Midbrain (tissue), 1 donor: ENCODE data around the gene SLC25A21.

Experiments used
- DNase-seq: peaks from one replicate; lab custom pipeline; 2025; lab: John Stamatoyannopoulos, UW

Gene SLC25A21

DNA sequence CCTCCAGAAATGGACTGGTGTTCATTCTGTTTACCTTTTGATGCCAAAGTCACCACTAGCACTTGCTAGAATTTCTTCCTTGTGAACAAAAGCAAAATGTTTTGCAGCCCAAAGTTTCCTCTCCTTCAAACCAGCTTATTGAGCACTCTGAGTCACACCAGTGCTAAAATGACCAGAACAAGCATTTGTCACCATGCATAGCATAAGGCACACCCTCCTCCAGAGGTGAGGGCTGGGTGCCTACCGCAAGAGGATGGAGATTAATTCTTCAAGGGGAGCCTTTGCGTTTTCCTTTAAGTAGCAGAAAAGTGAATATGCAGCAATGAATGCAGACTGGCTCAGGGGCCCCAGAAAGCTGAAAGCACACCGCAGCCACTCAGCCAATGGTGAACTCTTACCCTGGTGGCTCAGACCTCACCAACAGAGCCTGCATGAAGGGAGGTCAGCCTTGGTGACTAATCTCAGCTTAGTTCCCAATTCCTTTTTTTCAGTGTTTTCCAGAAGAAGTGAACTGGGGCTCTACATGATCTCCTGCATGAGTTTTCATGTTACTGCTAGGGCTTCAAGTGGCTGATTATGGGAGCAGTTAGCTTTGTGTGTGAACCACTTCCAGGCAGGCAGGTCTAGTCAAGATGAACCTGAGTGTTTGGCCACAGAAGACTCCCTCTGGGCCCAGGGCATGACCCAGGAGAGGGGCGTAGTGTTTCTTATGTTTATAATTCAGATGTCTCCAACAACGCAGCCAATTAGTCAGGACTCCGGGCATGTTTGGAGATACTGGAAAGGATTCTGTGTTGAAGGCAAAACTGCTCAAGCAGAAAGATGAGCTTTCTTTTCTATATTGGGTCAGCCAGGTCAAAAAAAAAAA lies 414.4 kb downstream of the SLC25A21 start:
- no peak for DNase-seq

DNA sequence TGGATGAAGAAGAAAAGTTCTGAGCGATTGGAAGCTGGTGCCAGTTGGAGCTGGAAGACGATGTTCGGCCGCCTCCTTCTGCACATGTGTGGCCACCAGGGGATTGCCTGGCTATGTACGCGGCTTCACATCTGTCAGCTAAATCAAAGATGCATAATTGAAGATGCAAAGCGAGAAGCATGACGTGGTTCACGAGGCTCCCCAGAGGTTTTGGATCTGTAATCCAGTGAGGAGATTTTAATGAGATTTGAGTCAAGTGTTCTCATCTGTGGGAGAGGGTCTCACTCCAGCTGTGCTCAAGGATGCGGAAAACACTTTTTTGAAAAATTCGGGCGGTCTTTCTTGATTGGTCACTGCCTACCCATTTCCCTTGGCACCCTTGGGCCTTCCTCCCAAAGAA lies 416.2 kb downstream of the SLC25A21 start:
- DNase-seq = no peak

DNA sequence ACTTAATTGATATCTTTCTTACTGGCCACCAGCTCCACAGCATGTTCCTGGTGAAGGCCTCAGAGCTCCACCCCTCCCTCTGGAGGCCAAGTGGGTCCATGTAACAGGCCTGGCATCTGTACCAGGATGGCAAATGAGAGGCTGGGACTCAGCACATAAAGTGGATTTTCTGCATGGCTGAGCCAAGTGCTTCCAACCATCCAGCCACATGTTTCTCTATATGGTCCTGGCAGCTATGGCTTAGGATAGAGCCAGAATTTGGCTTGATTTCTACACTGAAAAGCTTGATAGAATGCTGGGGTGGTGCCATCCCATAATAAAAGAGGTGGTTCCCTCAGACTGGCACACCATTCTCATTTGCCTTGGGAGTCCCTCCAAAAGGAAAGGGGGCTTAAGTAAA lies 416.6 kb downstream of the SLC25A21 start:
- no peak for DNase-seq

DNA sequence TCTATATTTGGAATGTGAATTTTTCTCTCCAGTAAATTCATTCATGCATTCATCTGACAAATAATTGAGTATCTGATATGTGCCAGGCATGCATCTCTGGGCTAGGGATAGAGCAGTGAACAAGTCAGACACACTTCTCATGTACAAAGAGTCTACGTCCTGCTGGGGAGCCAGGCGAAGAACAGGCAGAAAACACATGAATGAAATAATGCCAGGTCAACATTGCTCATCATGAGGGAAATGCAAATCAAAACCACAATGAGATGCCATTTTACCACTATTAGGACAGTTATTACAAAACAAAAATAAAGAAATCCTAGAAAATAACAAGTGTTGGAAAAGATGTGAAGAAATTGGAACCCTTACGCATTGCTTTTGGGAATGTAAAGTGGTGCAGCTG lies 420.5 kb downstream of the SLC25A21 start:
- DNase-seq = no peak

DNA sequence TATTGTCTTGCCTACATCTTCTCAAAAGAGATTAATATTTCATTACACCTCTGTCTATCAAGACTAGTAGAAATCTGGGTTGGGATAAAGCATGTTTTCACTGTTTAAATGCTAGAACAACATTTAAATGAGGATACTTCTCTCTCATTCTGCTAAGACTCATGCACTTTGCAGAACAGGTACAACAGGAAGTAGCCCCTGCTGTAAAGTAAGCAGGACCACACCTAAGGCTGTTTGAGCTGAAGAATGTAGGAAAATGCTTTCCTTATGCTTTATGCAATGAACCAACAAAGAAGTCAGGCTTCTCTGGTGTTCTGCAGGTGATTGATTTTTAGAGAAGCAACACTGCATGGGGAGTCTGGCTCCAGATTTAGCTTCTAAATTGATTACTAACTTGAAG lies 421.3 kb downstream of the SLC25A21 start:
- no peak for DNase-seq

DNA sequence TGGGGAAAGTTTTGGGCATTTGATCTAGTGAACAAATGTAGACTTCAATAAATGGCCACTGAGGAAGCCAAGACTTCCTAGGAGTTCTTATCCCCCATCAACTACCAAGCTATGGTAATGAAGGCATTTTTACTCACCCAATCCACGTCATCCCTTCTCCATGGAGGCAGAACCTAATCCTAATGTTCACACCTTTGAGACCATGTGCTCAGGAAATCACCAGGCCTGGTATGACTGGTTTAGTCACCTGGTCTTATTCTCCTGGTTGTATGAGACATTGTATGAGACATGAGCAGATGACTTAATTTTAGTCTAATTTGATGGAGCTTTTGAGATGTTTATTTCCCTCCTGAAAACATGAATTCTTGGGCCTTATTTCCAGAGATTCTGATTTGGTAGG lies 422.2 kb downstream of the SLC25A21 start:
- DNase-seq = no peak

DNA sequence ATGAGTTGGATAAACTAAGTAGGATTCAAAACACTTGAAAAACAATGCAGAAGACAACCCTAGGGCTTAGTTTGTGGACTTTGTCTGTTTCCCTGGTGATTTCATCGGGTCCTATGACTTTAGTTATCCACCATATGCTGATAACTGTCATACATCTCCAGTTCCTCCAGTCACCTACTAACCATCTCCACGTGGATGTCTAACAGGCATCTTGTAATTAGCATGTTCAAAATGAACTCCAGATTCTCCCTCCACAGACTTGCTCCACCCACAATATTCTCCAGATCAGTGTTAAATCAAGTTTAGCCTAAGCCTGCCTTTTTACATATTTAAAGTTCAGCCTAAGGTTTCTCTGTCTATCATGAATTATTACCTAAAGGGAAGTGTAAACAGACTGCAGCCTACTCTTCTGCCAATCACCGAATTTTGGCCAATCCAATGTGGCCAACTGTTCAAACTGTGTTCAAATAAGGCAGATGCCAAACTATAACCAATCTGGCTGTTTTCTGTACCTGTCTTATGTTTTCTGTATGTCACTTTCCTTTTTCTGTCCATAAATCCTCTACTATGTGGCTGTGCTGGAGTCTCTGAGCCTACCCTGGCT lies 423.7 kb downstream of the SLC25A21 start:
- DNase-seq = no peak

DNA sequence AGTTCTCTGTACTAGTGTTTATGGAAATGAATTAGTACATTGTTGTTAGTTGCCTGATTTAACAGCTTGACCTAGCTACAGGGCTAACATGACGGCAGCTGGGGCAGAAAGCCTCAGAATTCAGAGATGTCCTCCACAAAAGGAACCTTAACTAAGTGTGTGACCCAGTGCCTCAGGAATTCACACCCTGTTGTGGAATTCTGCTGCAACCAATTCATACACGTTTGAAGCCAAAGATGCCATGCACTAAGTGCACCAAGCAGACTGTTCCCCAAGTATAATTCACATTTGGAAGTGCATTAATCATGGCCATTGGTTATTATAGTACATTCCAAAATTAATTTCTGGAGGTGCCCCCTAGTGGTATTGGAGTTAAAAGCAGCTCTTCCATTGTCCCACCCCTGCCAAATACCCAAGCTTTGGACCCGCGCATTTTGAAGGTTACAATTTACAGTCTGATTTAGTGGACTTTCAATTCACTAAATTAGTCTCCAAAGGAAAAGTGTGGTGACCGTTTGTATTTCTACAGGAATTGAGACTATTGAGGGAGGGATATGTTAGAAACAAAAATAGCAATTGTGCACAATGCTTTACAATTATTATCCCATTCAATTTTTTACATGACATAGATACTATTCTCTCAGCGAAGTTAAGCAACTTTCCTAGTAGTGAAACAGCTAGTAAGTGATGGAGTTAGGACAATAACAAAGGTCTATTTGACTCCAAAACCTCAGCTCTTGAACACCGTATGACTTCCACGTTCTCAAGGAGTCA lies 424.8 kb downstream of the SLC25A21 start:
- no peak for DNase-seq

DNA sequence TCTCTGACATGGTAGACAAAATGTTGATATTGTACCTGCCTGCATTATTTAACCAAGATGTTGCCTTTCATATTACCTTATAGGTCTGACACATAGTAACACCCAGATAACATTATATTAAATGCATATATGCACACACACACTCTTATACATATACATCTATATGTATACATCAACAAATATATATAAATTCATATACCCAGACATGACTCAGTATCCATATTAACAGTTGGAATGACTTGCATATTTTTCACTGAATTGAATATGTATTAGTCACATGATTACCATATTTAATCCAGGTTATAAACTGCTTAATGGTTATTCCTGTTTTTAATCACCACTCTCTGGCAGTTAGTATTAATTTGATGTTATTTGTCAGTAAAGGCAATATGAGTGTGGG lies 425.5 kb downstream of the SLC25A21 start:
- DNase-seq = no peak

DNA sequence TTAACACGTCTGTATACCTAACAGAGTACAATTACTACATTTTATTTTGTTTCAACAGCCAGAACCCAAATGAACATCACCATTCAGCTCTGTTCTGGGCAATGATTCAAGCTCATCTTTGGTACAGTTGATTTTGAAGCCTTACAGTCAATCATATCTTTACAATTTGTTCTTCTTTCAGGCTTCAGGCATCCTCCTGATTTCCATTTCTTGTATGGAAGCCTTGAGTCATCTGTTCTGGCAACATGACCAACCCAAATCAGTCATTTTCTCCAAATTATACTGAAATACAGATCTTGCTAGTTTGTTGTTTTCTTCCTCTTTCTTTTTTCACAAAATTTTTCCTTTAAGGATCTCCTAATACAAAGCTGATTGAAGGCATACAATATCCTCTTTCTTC lies 430.5 kb downstream of the SLC25A21 start:
- DNase-seq = no peak

DNA sequence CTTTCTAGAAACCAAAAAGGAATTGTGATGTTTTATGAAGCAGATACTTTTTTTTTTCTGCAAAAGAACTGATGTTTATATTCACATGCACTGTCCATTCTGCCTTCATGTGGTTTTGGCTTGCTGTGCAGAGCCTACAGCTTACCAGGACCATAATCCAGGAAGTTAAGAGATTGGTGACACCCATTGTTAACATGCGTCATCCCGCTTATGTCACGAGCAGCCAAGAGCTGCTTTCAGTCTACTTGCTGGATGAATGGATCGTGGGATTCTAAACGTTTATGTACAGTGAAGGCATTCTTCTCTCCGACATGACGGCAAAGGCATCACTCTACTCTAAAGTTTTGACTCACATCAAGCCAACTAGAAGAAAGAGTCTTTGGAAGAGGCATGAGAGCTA lies 434.1 kb downstream of the SLC25A21 start:
- DNase-seq = no peak

DNA sequence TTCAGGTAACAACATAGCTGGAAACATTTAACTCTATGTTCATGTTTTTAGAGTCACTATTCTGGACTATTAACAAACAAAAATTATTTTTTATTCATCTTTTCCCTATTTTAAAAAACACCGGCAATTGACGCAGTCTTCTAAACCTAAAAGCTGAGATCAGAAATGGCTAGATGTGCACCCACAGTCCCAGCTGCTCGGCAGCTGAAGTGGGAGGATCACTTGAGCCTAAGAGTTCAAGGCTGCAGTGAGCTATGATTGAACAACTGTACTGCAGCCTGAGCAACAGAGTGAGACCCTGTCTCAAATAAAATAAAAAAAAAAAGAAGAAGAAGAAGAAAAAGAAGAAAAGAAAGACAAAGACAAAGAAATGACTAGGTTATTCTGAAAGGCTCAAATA lies 446.3 kb downstream of the SLC25A21 start:
- no peak for DNase-seq

DNA sequence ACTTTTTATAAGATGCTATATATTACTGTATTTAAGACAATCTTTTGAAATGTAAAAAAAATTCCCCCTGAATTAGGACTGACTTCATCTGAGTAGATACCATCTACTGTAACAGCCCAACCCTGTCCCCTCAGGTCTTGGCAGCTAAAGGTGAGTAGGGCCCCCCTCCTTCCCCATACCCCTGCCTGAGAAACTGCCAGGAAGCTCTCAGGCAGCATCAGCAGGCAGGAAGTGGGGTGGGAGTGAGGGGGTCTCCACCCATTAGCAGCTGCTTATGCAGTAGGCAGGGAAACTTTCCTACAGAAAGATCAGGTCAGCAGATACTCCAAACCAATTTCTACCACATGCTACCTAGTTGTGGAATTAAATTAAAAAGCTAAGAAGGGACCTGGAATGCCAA lies 448.2 kb downstream of the SLC25A21 start:
- no peak for DNase-seq

DNA sequence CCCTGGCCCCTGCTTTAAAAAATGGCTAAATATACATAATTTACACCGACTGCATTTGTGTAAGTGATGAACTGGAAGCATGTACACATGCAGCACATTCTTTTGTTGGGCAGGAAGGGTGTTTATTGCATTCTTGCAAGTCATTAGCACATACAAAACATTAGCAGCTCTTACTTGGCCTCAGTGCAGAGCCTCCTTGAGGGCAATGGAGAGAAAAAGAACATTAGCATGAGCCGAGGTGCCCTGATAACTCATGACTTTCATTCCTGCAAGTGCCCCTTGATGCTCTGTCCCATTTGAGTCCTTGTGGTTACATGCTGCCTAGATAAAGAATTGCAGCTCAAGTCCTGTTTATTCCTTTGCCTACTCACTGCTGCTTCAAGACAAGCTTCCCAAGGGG lies 448.9 kb downstream of the SLC25A21 start:
- no peak for DNase-seq

DNA sequence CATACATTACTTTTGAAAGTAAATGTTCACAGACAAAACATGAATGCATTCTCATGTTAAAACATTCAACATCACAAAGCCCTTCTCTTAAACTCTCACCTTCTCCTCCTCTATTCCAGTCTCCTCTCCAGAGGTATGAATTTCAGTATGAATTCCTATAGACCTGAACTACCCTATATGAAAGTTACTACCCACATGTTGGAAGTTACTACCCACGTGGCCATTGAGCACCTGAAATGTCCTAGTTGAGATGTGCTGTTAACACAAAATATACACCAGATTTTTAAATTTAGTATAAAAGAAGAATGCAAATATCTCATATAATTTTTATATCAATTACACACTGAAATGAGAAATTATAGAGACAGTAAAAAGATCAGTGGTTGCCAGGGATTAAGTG lies 450.5 kb downstream of the SLC25A21 start:
- DNase-seq = no peak

DNA sequence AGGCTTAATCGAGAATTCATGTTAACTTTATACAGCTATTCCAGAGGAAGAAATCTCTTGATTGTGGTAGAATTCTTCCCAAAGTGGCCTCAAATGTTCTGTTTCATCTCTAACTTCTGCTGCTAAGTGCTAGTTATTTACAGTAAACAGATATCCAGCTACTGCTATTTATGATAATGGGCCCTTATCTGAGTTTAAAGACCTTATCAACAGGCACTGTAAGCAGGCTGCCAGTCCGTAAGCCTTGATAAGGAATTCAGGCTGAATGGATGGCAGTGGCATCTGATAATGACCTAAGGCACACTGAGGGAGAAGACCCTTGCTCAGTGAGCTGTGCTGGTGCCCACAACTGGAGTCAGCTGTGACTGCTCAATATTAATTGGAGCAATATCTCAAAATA lies 451.7 kb downstream of the SLC25A21 start:
- DNase-seq = no peak

DNA sequence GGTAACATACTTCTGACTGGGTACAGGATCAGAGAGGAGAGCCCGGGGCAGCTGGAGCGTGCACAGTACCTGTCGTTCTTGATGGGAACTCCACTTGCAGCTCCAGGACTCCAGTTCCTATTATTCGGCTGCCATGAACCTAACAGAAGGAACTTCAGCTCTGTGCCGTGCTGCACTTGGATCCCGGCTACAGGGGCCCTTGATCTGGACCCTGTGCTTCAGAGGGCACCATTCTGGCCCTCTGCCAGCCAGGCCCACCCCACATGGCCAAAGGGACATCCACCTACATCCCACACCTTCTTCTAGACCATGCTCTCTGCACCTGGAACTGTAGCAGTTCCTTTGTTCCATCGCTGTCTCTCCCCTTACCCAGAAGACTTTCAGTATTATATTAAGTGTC lies 452.6 kb downstream of the SLC25A21 start:
- DNase-seq = no peak

DNA sequence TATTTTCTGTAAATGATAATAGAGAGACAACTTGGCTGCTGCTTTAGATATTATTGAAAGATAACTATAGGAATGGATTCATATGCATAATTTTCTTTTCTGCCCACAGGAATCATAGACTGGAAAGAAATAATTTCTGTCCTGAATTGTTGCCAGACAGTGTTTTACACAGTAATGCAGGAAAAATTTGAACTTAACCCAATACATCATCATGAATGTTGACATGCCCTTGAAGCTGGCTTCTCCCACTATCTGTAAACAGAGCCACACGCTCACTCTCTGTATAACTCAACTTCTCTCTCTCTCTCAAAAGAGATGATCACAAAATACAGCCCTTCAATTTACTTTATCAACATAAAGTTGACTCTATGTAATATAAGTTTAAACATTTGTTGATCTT lies 454.2 kb downstream of the SLC25A21 start:
- no peak for DNase-seq

DNA sequence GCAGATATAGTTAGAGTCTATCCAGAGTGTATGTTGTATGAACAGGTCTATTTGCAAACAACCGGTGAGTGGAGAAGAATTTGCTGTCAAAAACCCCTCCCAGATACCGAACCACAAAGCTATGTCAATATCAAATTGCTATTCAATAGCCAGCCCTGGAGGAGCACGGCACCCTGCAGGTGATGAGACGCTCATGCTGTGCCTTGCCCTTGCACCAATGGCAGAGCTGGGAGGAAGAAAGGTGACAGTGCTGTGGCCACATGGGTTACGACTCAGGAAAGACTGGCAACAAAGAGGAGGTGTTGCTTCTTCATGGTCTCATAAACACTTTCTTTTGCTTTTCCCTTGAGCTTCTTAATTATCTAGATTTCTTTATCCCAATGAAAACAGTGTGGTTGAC lies 455.0 kb downstream of the SLC25A21 start:
- DNase-seq = no peak

DNA sequence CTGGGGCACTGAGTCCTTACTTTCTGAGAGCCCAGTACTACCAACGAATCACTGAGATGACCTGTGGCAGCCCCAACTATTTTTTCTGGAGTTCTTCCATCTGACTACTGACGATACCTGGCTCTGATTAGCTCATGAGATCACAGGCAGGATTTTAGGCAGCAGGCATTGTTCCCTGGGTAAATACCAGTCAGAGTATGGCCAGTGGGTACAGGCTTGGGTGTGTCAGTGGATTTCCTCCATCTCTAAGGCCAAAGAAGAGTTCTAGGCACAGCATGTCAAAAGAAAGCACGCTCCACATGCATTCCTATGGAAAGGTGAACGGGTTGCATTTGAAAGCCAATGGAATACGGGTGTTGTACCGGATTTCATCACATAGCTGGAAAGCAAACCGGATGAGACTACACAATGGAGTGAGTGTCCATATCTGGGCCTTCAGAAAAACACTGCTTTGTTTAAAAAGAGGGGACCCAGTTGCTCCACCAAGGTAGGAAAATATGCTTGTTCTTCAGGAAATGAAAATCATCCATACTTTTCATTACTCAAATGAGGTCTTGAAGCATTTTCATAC lies 455.7 kb downstream of the SLC25A21 start:
- no peak for DNase-seq

DNA sequence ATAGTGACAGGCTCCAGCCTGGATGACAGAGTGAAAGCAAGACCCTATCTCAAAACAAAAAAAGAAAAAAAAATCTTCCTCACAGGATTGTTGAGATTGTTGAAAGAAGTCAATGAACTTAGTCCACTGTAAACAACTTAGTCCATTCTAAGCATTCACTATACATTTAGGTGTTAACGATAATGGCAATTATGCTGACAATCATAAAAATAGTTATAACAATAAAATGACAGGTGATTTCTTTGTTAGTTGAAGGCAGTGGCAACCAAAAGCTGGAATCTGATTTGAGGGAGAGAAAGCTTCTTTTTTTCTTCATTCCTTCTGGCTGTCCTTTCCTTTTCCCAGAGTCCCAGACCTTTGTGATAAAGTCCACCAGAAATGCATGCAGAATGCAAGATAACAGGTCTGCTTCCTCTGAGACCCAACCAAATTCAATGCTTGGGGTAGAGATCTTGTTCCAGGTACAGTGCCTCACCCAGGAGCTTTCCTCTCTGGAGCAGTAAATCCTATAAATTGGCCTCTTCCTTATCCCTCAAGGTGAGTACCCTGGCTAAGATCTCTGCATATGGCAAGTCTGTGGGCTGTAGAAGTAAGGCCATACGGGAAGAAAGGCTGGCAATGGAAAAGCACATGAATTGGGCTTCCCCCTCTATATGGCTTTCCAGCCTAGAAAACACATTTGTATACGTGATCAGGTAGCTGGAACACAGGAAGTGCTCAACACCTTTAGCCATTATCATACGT lies 458.3 kb downstream of the SLC25A21 start:
- DNase-seq = no peak

DNA sequence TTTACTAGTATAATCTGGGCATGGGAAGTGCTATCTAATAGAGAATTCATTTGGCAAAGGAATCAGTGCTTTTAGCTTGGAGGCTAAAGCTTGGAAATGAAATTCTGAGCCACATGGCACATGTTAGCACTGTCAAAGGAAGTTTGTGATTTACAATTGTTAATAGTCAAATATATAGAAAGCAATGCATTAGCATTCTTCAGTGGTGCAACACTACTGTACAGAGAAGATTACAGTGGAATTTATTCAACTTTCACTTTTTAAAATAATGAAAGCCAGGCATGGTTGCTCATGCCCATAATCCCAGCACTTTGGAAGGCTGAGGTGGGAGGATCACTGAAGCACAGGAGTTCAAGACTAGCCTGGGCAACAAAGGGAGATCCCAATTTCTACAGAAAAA lies 464.8 kb downstream of the SLC25A21 start:
- no peak for DNase-seq
